Gastroesophageal sphincter (tissue), 3 donors: Measurements from ENCODE around the gene PREX1.

Experiments used
- CTCF ChIP-seq, 4 experiments: fragments of 200-600 bp in 2 of 4; fragments of 450-650 bp in 2 of 4; sonication (generic) in 1 of 4; IDR thresholded peaks; one replicate each; pipeline ENCODE4 v1.5.1; 2017 to 2019; ENCODE audit warnings: antibody characterized with exemption in 4 of 4, mild to moderate bottlenecking in 2 of 4, moderate library complexity in 2 of 4
- EP300 ChIP-seq: sonication (generic); formaldehyde crosslinking; IDR thresholded peaks from one replicate; pipeline ENCODE4 v1.6.1; 2017; ENCODE audit warnings: antibody characterized with exemption, mild to moderate bottlenecking
- POLR2A ChIP-seq, 2 donors: fragments of 450-650 bp; IDR thresholded peaks; one replicate each; pipeline ENCODE4 v1.6.1; 2017; ENCODE audit warnings: antibody characterized with exemption in 2 of 2, mild to moderate bottlenecking in 2 of 2, moderate library complexity in 1 of 2
- POLR2AphosphoS5 ChIP-seq: sonication (generic); formaldehyde crosslinking; IDR thresholded peaks from one replicate; pipeline ENCODE4 v1.6.1; 2017; ENCODE audit warnings: antibody characterized with exemption

DNA sequence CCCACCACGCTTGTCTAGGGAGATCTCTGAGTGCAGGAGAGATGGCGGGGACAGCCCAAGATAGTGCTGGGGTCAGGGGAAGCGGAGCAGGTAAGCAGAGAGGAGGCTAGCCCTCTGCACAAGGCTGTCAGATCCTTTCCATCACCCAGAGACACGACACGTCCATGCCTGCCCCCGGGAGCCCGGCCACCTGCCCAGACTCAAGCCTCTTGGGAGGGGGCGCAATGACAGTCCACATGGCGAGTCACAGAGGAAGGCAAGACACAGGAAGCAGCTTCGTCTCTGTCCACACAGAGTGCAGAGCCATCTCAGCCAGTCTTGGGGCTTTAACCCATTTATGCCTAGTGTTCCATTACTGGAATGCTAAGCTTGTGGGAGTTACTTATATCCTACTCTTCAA is 78.4 kb downstream of the PREX1 start:
- TF ChIP-seq EP300: no peak
- TF ChIP-seq CTCF (IDR thresholded peaks at IDR 0.05): no peak
- no peak for TF ChIP-seq POLR2AphosphoS5
- no peak for TF ChIP-seq POLR2A (IDR thresholded peaks at IDR 0.05)
